Stimulated activated CD8-positive, alpha-beta memory T cell treated with anti-CD3 and anti-CD28 coated beads, Interleukin-12 subunit alpha, Interleukin-12 subunit beta, amount 100 ng/mL, for 24 hours (primary cell): ENCODE results near the gene CACNG3.
"Not testable (repeated sequence)": the region's sequence is repeated elsewhere in the genome, so short reads cannot be mapped to it uniquely, and the experiment has no call there.

ENCODE experiments used
- DNase-seq: peaks from one replicate; pipeline ENCODE4 v3.0.0-alpha.2; 2020; ENCODE audit errors: extremely low read depth

The CACNG3 gene

DNA sequence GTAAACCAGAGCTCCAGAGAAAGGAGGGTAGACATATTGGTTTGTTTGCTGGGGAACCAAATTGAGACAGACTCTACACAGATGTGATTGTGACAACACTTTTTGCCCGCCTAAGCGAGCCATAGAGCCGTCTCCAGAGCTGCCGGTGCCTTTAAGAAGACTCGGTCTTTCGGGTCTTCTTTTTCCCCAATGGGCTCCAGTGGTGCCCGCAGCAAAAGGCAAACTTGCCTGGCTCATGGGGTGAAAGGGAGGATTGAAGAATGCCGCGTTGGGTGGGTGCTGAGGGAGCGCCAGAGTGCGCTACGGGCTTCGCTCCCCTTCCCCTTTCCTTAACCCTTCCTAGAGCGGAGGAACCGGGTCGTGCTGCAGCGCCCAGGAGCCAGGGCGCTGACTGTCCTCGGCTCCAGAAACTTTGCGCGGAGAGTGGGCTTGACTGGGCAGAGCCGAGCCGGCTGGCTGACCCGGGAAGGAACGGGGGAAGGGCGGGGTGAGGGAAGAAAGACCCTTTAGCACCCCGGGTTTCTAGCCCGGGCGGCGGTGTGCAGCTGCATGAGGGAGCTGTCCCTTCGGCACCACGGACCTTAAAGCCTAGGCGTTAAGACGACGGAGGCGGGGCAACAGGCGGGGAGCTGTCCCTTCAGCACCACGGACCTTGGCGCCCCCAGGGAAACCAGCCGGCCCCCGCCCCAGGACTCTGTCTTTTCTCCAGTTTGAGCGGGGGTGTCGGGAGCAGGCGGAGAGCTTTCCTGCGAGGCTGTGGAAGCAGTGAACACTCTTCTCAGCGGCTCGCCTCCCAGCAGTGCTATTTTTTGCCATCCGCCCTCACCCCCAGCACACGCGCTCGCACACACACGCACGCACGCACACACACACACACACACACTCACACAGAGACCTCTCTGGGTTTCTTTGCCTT is at the start of gene CACNG3:
TSS of gene CACNG3 (plus strand) at position 880 of the 916 bp plus-strand sequence. CDS start 420 bp downstream, outside the sequence.
- no peak for DNase-seq

DNA sequence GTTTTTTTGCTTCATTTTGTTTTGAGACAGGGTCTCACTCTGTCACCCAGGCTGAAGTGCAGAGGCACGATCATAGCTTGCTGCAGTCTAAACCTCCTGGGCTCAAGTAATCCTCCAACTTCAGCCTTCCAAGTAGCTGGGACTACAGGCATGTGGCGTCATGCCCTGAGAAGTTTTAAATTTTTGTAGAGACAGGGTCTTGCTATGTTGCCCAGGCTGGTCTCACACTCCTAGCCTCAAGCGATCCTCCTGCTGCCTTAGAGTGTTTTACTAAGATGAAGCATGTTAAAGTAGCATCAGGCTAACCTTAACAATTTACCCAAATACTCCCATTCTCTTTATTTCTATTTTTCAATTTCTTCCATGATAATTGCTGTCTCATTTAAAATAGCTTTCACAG is 49.2 kb upstream of the CACNG3 start:
- DNase-seq, result no peak

DNA sequence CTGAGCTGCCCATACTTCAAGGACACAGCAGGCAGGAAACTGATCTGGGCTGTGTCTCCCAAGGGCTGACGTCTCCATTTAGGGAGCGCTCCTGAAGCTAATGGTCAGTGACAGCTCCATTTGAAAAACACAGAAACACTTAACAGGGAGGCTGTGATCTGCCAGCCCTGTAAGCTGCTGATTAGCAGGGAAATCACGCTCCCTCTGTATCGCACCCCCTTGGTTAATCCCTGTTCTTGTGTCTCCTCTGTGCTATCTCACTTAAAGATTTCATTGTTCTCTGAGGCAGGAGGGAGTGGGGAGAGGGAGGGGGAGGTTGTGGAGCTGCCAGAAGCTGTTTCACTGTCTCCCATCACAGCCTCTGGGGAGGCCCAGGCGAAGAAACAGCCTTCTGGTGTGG is 47.4 kb upstream of the CACNG3 start:
- DNase-seq, result no peak

GRCh38 chr16:24214992-24215391 is 41.1 kb upstream of the CACNG3 start:
- DNase-seq, result no peak

- no peak for DNase-seq
These were observed 39.2 kb upstream of the CACNG3 start for GRCh38 chr16:24216961-24217360.

DNA sequence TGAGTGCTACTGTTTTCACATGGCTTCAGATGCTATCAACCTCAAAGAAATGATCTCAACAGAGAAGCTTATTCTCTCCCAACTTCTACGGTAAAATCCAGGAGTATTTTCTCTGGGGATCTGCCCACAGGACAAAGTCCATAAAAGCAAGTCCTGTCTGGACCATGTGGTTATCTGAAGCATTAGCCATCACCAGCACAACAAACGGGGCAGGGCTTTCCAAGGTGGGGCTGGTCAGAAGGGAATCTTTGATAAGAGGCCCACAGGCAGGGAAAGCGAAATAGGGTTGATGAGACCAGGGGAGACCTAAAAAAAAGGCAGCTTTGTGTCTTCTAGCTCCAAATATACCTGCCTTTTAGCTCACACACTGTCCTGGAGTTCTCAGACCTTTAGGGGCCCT is 38.7 kb upstream of the CACNG3 start:
- no peak for DNase-seq

- no peak for DNase-seq
These were observed 37.8 kb upstream of the CACNG3 start for GRCh38 chr16:24218299-24218698.

DNA sequence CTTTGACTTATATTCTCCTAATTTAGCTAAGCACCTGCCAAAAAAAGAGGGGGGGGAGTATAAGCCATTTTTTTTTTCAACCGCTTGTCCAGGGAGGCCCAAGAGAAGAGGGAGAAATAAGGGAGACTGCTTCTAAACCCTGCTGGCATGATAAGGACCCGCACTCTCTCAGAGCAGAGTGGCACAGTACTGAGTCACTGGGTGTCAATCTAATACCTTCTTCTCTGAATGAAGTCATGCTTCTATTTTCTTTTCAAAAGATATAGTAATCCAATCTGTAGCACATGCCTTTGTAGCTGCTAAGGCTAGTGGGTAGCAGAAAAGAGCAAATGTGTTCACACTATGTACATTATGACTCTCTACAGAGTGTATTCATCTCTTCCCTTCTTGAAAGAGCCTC is 34.9 kb upstream of the CACNG3 start:
- no peak for DNase-seq

GRCh38 chr16:24228514-24228913 is 27.6 kb upstream of the CACNG3 start:
- no peak for DNase-seq

DNA sequence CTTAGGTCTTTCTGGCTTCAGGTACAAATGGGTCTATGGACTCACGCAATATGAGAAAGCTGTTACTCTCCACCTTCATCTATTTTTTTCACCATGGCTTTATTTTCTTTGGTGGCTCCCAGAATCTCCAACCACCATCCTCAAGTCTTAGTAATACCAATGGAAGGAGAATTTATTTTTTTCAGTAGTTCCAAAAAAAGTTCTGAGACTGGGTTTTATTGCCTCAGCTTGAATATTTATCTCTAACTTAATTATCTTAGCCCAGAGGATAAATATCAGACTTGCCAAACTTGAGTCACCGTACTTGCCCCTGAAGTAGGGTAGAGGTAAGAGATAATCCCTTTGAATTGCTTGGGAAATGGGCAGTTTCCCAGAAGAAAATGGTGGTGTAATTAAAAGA is 23.2 kb upstream of the CACNG3 start:
- no peak for DNase-seq

DNA sequence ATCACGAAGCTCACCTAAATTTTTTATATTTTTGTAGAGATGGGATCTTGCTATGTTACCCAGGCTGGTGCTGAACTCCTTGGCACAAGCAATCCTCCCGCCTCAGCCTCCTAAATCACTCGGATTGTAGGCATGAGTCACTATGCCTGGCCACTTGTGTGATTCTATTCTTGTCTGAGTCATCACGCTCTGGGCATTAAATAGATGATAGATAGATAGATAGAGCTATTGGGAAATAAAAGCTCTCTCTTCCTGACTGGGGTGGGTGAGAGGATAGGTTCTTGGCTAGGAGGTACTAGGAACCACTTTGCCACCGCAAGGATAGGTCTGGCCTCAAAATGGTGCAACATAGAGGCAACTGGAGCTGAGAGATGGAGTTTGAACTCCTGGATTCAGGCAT is 21.4 kb upstream of the CACNG3 start:
- DNase-seq, result no peak

GRCh38 chr16:24235806-24236205 is 20.3 kb upstream of the CACNG3 start:
- DNase-seq, result no peak

DNA sequence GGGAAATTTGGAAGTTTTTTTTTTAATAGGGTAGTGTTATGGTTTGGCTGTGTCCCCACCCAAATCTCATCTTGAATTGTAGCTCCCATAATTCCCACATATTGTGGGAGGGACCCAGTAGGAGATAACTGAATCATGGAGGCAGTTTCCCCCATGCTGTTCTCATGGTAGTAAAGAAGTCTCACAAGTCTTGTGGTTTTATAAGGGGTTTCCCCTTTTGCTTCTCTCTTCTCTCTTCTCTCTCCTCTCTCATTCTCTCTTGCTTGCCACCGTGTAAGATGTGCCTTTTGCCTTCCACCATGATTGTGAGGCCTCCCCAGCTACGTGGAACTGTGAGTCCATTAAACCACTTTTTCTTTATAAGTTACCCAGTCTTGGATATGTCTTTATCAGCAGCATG is 17.3 kb upstream of the CACNG3 start:
- not testable (repeated sequence) for DNase-seq

- no peak for DNase-seq
These were observed 9.1 kb upstream of the CACNG3 start for GRCh38 chr16:24246911-24247607.

GRCh38 chr16:24253192-24253591 is 2.9 kb upstream of the CACNG3 start:
- DNase-seq, result no peak

DNA sequence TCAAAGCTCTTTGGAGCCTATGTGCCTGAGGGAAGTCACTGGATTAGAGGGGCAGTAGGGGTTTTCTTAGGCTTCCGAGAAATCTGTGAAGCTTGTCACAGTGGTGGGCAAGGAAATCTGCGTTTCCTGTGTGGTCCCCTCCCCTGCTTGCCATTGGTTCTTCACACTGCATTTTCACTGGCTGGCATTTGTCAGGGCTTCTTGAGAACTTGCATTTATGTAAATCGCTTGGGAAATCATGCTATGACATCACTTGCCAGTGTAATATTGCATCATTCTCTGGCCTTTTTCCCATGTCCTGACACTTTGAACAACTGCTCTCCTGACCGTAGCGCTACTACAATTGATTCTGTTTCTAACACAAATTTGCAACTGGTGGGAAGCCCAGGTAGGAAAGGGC is 1.8 kb downstream of the CACNG3 start:
- DNase-seq, result no peak

- DNase-seq, result no peak
These were observed 2.7 kb downstream of the CACNG3 start for GRCh38 chr16:24258791-24259190.

DNA sequence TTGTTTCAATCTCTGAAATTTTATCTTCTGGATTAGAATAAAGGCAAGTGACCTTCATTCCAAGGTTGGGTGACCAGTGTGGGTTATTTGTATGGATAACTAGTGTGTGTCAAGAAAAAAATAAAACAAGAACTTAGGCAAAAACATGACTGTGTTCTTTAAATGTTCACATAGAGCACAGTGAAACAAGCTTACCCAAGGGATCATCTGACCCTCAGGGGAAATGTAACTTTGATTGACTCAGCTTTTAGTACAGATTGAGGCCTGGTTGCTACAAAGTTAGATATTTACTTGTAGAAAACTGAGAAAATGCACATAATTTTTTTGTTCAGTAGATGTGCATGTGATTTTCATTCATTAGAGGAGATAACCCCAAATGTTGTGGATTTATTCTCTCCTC is 6.7 kb downstream of the CACNG3 start:
- DNase-seq, result no peak

DNA sequence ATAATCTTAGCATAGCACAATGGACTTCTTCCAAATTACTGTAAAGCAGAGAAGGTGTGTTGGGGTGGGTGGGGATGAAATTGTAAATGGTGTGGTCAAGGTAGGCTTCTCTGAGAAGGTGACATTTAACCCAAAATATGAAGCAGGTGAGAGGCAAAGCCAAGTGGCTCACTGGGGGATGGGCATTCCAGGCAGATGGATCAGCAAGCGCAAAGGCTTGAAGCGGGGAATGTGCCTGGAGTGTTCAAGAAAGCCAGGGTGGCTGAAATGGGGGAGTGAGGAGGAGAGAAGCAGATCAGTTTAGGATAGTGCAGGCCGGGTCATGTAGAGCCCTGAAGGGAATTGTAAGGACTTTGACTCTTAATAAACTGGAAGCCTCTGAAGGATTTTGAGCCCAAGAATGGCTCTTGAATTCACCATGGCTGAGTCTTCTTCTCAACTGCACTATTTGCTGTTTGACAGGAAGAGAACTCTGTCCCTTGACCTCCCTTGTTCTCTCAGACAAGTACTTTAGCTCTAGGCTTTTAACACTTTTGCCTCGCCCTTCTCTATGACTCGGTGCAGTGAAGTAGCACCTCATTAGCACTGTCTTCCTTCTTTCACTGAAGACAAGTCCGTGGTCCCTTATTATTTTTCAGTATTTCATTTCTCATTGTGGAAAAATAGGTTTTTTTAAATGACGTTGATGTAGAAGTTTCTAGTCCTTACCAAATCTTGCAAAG is 14.7 kb downstream of the CACNG3 start:
- no peak for DNase-seq

DNA sequence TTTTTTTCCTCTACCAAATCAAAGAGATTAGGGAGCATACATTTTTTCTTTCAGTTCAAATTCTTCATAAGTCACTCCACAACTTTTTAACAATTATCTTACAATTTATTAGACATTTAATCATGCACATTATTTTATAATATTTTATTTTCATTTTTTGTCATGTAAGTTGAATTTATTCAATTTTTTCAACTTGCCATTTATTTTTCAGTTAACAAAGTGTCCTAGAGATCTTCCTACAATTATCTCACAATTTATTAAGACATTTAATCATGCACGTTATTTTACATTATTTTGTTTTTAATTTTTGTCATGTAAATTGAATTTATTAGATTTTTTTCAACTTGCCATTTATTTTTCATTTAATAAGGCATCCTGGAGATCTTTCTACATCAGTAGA is 16.2 kb downstream of the CACNG3 start:
- DNase-seq, result no peak

- no peak for DNase-seq
These were observed 17.5 kb downstream of the CACNG3 start for GRCh38 chr16:24273508-24274182.

GRCh38 chr16:24275413-24275812 is 19.3 kb downstream of the CACNG3 start:
- no peak for DNase-seq
